Brain pericyte (primary cell): ENCODE results near the gene DGKZ.

Source experiments
- DNase-seq: peaks from one replicate; pipeline ENCODE4 v3.0.0-alpha.2; 2012; ENCODE audit warnings: low read depth, low spot score

The DGKZ gene

DNA sequence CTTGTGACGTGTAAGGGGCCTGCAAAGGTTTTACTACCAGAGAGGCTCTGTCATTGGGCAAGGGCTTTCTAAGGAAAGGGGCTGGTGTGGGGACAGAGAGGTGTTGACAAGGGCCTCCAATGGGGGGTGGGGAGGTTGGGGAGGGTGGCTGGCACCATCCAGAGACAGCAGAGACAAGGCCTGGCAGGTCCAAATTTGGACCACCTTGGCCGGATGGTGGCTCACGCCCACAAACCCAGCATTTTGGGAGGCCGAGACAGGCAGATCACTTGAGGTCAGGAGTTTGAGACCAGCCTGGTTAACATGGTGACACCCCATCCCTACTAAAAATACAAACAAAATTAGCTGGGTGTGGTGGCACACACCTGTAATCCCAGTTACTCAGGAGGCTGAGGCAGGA, 46.5 kb downstream of the DGKZ start:
- no peak for DNase-seq

DNA sequence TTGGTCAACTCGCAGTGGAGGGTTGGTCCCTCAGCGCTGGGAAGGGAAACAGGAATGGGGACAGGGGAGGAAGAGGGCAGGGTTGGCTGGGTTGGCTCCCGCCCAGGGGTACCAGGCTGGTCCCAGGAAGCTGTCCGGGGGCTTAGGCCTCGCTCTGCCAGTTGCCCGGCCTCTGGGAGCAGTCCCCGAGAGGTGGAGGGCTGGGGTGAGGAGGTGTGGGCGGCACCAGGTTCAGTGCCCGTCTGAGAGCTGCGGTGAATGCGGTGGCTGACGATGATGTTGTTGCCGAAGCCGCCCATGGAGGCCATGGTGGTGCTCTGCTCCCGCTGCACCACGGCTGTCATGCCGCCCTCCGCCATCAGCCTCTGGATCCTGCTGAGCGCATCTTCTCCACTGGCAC, 50.3 kb downstream of the DGKZ start:
- DNase-seq: no peak

DNA sequence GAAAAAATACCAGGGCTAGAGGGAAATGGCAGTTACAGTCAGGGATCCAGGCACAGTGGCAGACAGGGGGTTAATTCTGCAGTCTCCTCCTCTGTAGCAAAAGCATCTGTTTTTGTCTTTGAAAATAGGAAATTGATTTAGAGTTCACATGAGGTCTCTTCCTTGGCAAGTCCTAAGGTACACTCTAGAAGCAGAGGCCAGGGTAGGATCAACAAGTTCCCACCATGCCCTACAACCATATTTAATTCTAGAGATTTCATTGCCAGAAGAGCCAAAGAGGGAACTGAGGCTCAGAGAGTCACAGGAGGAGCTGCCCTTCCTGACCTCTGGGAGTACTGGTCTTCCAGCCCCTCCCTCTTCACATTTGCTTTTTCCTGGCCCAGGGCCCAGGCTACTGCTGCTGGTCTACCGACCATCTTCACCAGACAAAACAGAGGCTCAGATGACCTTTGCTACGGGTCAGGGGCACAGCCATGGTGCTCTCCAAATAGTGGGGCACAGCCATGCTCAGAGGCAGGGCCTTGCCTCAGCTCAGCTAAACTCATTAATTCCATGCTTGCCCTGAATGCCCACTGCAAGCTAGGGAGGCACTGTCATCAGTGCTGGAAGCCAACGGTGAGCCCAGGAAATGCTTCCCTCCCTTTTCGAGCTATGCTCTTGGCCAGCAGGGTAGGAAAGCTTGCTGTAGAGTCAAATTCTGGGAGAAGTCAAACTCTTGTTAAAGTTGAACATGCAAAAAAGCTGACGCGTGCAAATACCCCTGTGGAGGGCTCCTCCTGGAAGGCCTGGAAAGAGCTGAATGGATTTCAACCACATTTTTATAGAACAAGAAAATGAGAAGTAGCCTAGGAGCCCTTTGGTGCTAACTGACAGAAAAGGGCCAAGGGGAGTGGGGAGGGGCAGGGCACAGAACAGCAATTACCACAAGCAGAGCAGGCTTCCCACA, 56.0 kb downstream of the DGKZ start:
- DNase-seq: no peak

DNA sequence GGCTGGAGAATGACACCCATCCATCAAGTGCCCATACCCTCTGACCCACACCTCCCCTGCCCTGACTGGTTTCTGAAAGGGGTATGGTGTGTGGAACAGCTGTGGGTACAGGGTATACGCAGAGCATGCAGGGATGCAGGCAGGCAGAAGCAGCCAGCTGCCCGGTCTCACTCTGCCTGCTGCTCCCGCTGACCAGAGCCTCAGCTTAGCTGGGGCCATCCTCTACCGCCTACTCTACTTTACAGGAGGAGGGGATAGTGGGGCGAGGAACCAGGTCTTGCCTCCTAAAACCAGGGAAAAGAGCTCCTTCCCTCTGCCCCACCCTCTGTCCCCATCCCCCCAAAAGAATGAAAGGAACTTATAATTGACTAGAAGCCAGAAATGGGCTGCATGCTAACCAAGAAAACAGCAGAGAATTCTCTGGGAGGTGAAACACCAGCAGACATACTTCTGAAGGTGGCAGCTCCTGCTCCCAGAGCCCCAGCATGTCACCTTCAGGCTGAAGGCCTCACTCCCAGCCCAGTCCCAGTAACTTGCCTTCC, 57.3 kb downstream of the DGKZ start:
- no peak for DNase-seq

DNA sequence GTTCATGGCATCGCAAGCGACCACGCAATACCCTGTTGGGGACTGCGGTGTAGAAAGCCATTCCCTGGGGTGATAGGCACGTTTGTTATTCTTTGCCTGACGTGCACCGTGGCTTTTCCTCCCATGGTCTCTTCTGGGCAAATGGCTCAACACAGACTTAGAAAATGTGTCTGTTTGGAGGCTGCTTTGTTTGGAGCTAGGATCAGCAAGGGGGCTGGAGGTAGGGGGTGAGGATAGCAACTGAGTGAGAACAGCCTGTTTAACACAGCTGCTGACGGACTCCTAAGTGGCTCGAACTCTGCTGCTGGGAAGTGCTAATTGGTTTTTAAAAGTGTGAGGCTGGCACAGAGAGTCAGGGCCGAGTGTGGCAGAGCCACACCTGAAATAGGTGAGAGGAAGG, 60.4 kb downstream of the DGKZ start:
- no peak for DNase-seq

DNA sequence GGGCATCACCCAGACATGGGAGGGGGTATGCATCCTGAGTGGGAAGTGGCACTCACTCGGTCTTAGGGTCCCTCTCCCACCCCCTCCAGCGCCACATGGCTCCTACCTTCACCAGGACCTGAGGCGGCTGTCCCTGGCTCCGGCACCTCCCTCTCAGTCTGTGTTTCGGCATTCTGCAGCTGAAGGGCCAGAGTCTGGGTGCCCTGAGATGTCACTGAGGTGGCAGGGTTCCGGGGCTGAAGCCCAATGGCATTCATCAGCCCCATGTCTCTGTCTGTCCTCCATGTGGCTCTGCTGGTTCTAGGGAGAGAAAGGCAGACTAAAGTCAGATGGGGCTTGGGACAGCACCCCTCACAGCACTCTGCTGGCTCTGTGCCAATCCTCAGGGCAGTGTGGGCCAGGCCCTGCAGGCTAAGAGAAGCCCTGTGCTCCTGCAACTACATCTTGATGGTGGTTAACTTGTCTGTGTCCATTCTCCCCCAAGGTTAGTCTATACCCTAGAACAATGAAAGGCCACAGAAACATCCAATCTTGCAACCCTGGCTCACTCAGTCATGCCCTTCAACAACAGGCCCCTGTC, 61.2 kb downstream of the DGKZ start:
- no peak for DNase-seq

DNA sequence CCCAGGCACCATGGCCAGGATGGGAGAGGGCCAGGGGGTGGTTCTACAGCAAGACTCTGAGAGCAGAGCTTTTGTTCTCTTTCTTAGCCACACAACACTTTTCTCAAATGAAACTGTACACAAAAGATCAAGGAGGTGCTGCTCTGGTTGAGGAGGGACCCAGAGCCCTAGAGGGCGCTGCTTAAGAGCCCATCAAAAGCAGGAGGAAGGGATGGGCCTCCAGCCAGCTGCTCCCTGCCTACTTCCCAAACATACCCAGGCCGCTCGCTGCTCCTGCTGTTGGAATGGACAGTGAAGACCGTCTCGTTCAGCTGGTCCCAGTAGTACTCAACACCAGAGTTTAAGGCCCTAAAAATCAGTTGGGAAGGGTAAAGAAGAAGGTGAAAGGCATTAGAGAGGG, 62.8 kb downstream of the DGKZ start:
- DNase-seq: no peak

DNA sequence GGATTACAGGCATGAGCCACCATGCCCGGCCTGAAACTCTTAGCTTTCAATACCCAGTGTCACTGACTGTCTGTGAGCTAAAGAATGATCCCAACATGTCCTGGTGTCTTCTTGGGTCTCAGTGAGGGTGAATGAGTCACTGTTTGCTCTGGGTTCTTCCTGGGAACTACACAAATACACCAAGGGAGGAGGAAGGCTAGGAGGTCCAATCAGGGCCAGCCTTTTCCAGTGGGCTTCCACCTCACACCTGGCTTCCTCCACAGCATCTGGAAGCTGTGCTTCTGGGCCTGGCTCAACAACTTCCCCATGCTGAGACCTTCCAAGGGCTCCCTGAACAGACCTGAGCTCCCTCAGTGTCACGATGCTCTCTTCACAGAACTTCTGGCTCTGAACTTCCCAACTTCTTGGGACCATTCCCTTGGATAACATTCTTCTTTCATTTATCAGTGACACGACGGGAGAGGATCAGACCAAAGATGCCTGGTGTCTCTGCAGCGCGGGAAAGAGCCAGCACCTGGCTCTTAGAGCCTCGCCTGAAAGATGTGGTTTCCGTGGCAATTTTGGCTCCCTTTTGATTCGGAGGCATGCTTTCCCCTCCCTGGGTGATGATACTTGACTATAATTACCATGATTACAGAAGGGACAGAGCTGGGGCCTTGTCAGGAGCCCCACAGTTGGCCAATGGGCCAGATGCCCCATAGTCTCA, 66.7 kb downstream of the DGKZ start:
- DNase-seq: no peak

DNA sequence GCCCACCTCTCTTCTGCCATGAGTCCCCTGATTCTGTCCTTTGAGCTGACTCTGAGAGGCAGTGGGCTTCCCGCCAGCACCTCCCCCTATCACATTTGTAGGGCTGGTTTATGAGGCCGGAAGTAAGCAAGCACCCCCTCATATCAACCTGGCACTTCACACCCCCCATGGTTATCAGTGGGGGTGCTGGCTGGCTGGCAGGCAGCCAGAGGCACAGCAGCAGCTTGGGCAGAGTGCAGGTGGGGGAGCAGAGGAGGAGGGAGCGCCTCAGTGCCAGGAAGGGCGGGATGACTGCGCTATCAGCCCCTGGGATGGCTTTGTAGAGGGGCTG, 67.2 kb downstream of the DGKZ start:
- DNase-seq: no peak

DNA sequence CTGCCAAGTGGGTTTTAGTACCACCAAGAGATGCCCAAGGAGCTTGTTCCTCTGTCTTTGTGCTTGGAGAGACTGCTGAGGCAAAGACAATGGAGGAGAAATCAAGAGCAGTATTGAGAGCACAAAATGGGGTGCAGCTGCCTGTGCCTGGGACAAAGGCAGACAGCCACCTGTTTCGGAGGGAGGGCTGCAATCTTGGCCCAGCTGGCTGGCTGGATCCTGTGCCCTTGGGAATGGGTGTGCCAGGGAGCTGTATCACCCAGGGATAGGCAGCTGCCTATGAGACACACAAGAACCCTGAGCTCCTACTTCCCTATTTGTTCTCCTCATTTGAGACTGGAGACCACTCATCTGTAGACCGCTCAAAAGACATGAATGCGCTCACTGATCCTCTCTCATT, 67.6 kb downstream of the DGKZ start:
- DNase-seq: no peak

DNA sequence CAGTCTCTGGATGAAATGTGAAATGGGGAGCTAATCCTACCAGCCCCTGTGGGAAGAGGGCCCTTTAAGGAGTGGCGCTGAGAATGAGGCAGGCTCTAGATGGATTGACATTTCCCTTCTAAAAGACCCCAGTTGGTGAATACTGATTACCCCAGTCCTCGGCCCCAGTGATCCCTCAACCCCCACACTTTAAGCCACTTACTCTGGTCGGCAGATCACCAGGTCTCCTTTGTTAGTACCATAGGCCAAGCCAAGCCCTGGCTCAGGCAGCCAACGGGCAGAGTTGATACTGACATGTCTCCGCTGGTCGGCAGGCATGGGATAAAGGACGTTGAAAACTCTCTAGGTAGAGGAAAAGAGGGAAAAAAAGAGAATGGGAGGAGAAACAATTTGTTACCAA, 70.4 kb downstream of the DGKZ start:
- no peak for DNase-seq

DNA sequence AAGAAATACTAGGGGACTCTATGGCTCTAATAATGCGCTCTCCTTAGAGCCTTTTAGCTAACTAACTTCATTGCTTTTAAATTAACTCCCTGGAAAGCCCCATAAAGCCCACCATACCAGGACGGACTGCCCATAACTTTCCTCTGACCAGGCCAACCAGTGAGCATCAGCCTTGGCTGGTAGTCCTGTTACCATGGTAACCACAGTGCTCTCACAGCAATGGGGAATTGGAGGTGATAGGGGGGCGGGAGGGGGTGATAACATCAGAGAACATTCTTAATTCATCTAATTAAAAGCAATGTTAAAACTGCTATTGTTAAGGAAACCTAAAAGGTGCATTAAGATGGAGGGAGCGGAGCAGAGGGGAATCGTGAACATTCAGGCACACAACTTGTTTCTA, 71.5 kb downstream of the DGKZ start:
- DNase-seq: no peak

DNA sequence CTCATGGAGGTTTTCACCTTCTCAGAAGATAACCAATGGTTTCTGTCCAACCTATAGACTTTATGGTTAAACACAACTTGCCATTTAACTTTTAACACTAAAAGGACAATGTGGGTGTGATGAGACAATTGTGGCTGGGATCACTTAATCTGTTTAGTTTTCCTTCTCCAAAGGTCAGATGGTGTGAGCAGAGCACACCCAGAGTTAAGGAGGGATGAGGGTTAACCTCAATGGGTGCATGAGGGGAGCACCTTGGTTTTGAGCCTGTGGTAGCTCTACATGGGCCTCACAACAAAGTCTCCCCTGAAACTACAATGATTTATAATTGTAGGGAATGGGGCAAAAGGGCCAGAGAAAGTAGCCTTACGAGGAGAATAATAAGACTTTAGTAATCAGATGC, 73.2 kb downstream of the DGKZ start:
- DNase-seq: no peak

DNA sequence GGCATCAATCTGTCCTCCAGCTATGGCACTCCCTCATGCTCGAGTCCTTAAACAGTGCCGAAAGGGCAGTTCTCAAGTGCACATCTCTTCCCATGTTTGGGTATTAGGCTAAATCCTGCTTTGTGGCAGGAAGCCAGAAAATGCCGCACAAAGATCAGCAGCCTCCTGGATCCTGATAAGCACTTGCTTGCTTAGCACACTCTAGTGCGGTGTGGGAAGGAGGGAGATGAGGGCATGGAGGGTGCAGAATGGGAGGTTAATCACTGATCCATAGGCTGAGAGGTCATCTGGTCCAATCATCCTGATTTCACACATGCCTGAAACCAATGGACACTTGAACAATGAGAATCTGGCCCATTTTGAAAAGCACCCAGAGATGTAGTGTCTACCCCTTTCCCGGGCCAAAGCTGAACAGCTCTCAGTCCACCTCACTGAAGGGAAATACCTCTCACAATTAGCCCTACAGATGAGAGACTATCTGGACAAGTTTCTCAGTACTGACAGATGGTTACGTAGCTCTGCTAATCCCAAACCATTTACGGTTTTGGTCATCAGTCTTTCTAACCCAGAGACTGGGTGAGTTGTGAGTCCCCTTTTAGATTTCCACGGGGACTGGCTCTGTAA, 74.1 kb downstream of the DGKZ start:
- no peak for DNase-seq

DNA sequence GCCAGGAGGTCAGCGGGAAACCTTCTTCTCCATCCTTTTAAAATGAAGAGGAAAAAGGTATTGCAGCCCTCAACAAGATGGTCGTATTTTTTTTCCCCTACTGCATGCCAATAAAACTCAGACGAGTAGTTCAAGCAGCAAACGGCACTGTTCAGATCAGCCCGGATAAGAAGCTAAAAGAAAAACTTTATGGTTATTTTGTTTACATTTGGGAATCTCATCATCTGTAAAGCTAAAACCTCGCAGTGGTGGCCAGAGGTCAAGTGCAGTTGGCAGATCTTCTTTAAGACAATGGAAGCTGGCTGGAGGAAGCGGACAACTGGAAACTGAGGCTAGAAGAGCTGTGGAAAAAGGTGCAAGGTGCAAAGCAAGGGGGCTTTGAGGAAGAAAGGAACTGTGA, 75.3 kb downstream of the DGKZ start:
- DNase-seq: no peak

DNA sequence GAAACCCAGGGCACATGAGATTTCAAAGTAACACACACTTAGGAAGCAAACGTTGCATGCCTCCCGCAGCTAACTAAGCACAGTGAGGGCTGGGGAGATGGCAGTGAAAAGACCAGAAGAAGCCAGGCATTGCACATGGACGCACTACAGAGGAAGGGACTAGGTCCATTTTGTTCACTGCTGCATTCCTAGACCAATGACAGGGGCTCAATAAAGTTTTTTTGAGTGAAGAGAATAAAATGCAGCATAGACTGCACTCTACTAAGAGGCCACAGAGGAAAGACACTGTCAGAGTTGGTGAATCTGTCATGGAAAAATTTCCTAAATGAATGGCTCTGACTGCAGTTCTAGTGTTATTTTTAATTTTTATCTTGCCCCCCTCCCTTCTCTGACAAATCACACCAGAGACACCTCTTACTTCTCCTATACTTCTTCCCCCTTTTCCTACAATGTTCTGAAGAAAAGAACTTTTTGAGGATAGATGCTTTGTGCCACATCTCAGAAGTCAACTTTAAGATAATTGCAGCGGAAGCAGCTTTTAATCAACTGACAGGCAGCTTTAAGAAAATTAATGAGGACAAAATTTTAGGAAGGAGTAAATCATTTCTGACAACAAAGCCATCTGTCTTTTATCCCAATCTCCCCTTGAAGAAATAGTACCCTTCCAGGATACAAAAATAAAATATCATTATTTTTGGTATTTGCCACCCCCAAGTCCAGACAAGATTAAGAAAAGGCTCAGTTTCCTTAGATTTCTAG, 79.1 kb downstream of the DGKZ start:
- DNase-seq: no peak

DNA sequence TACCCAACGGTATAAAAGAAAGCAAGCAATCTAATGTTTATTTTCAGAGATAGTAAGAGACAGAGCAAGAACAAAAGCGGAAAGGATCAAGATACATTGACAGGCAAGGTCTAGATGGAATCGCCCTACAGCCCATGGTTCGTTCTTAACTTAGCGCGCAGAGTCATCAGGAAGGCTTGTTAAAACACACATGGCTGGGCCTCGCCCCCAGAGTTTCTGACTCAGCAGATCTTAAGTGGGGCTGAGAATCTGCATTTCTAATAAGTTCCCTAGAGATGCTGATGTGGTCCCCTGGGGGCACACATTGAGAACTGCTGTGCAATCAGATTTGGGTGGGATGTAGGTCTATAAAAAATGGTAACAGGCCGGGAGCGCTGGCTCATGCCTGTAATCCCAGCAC, 80.1 kb downstream of the DGKZ start:
- no peak for DNase-seq

DNA sequence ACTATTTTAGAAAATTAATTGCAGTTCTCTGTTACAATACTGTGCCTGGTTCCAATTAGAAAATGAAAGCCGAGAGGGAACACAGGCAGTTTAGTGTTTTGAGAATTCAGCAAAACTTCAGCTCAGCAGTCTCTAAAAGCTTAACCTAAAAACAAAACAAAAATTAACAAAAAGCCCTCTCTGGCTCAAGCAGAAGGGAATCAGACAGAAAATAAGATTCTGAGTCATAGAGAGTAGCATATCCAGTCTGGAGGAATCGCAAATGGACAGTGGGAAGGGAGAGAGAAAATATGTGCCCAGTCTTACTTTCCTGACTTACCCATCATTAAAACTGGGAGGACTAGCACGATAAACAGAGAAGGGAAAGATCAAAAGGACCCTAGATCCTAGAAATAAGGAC, 82.5 kb downstream of the DGKZ start:
- no peak for DNase-seq
